Measurements from ENCODE around the gene INTS6. TPM values are rescaled to one million over a fixed set of nuclear protein-coding genes. Genes with fewer than 3 reads are reported as not detected.

INTS6 gene
- total RNA-seq, 4 donors from 2014 or later = 24.3 to 34.5 (median 28.9) TPM

DNA sequence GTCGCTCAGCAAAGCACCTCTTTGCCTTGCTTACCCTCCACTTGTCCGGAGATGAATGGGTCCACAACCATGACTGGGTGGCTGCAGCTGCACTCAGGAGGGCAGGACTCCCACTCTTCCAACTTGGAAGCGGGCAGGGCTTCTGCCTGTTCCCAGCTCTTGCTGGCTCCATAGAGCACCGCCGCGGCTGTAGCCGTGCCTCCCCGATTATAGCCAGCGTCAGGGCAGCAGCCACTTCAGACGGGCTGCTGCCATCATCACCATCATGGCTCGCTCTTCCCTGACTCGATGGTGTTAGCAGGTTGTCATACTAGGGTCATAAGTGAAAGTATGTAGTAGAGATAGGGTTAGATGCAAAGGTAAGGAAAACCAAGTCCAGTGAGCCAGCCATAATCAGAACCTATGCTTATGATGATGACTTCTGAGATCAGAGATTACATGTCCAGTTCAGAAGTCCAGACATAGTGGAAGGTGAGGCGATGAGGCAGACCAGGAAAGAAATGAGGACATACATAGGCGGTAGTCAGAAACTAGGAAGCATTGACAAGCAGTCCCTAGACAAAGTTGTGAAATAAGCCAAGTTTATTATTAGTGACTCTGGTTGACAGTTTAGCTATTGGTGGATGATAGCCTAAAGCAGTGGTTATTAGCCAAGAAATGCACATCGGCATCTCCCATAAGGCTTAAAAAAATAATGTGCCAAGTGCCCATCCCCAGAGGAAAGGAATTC, 4.4 kb upstream of the INTS6 start:
- WGBS = 94% methylated on average over 14 of the region's 15 CpGs

DNA sequence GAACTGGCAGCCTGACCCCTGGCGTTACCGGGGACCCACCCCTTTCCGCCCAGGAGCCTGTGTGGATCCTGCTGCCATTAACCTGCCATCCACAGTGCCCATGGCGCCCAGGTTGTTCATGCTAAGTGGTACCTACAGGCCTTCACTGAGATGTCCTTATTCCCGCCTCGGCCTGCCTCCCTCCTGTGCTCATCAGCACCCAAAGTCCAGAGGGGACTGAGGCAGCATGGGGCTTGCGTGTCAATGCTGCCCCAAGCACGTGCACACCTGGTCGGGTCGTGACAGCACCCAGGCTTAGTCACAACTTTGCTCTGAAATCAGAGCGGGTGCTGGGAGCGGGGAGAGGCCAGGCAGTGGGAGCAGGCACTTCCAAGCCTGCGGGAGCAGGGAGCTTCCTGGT, 3.7 kb upstream of the INTS6 start:
- intact Hi-C loops (cut with DNase I) = no loop called here
- no peak overlapping the region for H3K4me3 ChIP-seq
- TF ChIP-seq POLR2AphosphoS5 (IDR thresholded peaks at IDR 0.05) (no peak), POLR2A (IDR thresholded peaks at IDR 0.05; ENCODE audit: low read depth) (no peak), EP300 (IDR thresholded peaks at IDR 0.05) (no peak)
- TF ChIP-seq, protein P1, sequence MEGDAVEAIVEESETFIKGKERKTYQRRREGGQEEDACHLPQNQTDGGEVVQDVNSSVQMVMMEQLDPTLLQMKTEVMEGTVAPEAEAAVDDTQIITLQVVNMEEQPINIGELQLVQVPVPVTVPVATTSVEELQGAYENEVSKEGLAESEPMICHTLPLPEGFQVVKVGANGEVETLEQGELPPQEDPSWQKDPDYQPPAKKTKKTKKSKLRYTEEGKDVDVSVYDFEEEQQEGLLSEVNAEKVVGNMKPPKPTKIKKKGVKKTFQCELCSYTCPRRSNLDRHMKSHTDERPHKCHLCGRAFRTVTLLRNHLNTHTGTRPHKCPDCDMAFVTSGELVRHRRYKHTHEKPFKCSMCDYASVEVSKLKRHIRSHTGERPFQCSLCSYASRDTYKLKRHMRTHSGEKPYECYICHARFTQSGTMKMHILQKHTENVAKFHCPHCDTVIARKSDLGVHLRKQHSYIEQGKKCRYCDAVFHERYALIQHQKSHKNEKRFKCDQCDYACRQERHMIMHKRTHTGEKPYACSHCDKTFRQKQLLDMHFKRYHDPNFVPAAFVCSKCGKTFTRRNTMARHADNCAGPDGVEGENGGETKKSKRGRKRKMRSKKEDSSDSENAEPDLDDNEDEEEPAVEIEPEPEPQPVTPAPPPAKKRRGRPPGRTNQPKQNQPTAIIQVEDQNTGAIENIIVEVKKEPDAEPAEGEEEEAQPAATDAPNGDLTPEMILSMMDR (IDR thresholded peaks at IDR 0.05) = no peak
- WGBS = 98% methylated on average over 9 of the region's 13 CpGs
- no peaks in the 10 kb centered on the region for H3K9me3 ChIP-seq
- no peak overlapping the region for H3K27ac ChIP-seq (replicated peaks in 1 of 4)
- H3K4me1 ChIP-seq = peaks cover 9 to 18% (median 15%) of the 10 kb centered on the region in 4 donors
- no peaks in the 10 kb centered on the region for H3K27me3 ChIP-seq
- peaks cover 0 to 22% (median 15%) of the 10 kb centered on the region in 4 donors for H3K36me3 ChIP-seq
- DNase-seq (ENCODE audit: extremely low spot score) = no peak

More for the DNA sequence above, 4.4 kb upstream of the INTS6 start:
- Histone ChIP-seq H3K27ac (replicated peaks in 1 of 4) (no peak overlapping the region), H3K27me3 (no peaks in the 10 kb centered on the region), H3K4me1 (peaks cover 9 to 18% (median 15%) of the 10 kb centered on the region in 4 donors), H3K4me3 (no peak overlapping the region), H3K36me3 (peaks cover 0 to 22% (median 15%) of the 10 kb centered on the region in 4 donors), H3K9me3 (no peaks in the 10 kb centered on the region)
- TF ChIP-seq POLR2A (IDR thresholded peaks at IDR 0.05; ENCODE audit: low read depth) = no peak
- no peak for TF ChIP-seq POLR2AphosphoS5 (IDR thresholded peaks at IDR 0.05)
- TF ChIP-seq, protein P1 (IDR thresholded peaks at IDR 0.05) = no peak
- no peak for TF ChIP-seq EP300 (IDR thresholded peaks at IDR 0.05)
- no peak for DNase-seq (ENCODE audit: extremely low spot score)
- intact Hi-C loops (cut with DNase I) = no loop called here

DNA sequence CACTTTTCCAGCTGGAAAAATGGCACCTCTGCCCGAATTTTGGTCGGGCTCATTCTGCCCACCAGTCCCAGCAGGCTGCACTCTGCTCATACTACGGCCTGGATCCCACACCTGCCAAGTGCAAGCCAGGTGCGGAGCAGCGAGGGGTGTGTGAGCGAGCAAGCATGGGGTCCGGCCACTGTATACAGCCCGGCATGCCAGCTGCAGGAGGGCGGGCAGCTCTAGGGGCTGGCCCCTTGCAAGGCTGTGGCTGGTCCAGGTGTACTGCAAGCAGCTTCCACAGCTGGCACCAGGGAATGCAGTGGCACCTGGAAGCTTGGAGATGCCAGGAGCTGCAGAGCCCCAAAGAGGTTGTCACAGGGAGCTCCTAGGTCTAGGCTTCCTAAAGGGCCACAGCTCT, 2.7 kb upstream of the INTS6 start:
- H3K36me3 ChIP-seq = peaks cover 0 to 23% (median 18%) of the 10 kb centered on the region in 4 donors
- intact Hi-C loops (cut with DNase I) = loop anchor here (2.0 kb wide), 1 partner anchor 127 kb away; no protein-coding TSS in a partner anchor
- 96% methylated on average over 5 of the region's 9 CpGs for WGBS

DNA sequence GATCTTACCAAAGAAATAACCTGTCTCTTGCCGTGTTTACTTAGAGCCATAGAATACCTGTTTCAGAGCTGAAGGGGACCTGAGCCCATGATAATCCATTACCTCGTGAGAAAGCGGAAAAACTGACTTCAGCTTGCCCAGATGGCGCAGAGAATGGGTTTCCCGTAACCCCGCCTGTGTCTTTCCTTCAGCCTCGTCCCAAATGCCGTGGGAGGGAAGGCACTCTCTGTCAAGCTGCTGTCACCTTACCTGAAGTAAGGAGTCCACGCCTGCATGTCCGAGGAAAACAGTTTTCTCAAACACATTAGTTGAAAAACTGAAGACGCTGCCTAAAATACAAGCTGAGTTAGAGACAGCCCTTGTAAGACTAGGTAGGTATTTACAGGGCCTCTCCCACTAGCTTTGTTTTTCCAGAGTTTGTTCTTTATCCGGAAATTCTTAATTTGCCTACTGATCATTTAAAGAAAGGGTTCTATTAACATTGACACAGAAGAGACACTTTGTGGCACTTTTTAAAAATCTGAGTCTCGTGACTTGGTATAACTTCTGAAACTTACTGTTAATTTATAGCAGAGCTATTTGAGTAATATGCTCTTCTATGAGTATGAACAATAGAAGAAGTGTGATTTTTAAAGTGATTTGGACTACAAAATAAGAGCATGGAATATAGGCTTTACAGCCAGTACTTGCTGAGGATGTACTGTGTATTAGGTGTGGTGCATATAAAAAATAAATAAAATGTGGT, 1.3 kb upstream of the INTS6 start:
- Histone ChIP-seq H3K4me3 (peak overlapping the region; percentile 66 to 90 (median 74)), H3K27me3 (no peaks in the 10 kb centered on the region), H3K36me3 (peaks cover 0 to 37% (median 23%) of the 10 kb centered on the region in 4 donors), H3K4me1 (peaks cover 22 to 38% (median 32%) of the 10 kb centered on the region in 4 donors), H3K27ac (replicated peaks in 1 of 4) (peak overlapping the region; percentile 94 to 100 (median 99)), H3K9me3 (no peaks in the 10 kb centered on the region)
- WGBS = 6% methylated on average over 13 of the region's 13 CpGs
- intact Hi-C loops (cut with DNase I) = loop anchor here (2.0 to 5.0 kb wide), 2 partner anchors 129 to 348 kb away; partner anchors contain the start of gene DHRS12
- no peak for DNase-seq (ENCODE audit: extremely low spot score)
- no peak for TF ChIP-seq POLR2AphosphoS5 (IDR thresholded peaks at IDR 0.05)
- TF ChIP-seq, protein P1 (IDR thresholded peaks at IDR 0.05) = no peak
- TF ChIP-seq EP300 (IDR thresholded peaks at IDR 0.05) = no peak
- no peak for TF ChIP-seq POLR2A (IDR thresholded peaks at IDR 0.05; ENCODE audit: low read depth)

More for the DNA sequence above, 2.7 kb upstream of the INTS6 start:
- Histone ChIP-seq H3K9me3 (no peaks in the 10 kb centered on the region), H3K4me3 (no peak overlapping the region), H3K27me3 (no peaks in the 10 kb centered on the region), H3K4me1 (peaks cover 14 to 24% (median 22%) of the 10 kb centered on the region in 4 donors), H3K27ac (replicated peaks in 1 of 4) (no peak overlapping the region)
- TF ChIP-seq, protein P1 (IDR thresholded peaks at IDR 0.05) = no peak
- TF ChIP-seq POLR2AphosphoS5 (IDR thresholded peaks at IDR 0.05) = no peak
- DNase-seq (ENCODE audit: extremely low spot score) = no peak

Measured in esophagus muscularis mucosa (tissue), 4 donors.